ENCODE results near the gene AOC1.

AOC1 gene

GRCh38 chr7:150896562-150897209, 44.4 kb downstream of the AOC1 start:
- no peak overlapping the region for H3K4me3 ChIP-seq (ENCODE audit: low read depth in 1 of 2, low read length in 1 of 2)
- no peak overlapping the region for H3K27ac ChIP-seq
- no peaks in the 10 kb centered on the region for H3K9me3 ChIP-seq
- peaks cover 72% of the 10 kb centered on the region for H3K27me3 ChIP-seq
- TF ChIP-seq CTCF (IDR thresholded peaks at IDR 0.05): no peak
- H3K36me3 ChIP-seq: no peaks in the 10 kb centered on the region
- H3K4me1 ChIP-seq (ENCODE audit: control insufficient read depth in 1 of 2, insufficient read depth in 1 of 2, low read depth in 1 of 2, low read length in 1 of 2): peaks cover 0 to 4% of the 10 kb centered on the region in 2 experiments

DNA sequence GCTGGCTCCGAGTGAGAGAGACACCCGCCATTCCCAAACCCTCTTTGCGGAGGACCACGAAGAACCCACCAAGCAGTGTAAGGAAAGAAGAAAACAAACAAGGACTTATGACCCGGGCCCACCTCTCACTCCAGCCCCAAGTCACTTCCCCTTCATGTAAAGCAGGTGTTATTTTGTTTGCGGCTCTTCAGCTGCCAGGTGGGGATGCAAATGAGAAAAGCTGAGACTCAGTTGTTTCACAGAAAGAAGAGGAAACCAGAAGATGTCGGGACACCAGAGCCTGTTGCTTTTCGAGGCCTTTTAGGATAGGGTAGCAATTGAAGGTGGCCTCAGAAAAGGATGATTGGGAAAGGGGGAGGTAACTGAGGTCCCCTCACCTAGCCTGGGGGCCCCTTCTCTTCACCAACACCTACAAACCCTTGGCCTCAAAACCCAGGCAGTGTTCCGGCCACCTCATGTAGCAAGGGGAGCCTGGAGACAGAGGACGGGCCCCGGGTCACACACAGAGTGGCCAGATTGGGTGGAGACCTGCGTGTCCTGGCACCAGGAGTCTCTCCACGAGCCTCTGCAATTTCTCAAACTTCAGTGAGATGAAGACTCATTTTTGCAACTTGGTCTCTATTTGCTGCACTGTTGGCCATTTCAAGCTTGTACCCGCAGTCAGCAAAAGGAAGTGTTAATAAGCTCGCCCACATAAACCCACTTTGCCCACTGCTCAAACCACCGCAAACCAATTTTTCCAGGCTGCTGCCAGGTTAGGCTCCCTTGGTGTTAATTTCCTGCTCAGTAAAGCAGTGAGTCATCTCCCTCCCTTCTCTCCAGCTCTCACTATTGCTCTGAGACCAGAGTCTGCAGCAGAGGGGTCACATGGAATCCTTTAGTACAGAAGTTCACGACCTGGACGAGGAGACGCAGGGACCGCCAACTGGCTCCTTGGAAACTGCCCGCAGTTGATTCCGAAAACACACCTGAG, 45.5 kb downstream of the AOC1 start:
- Histone ChIP-seq H3K4me3 (ENCODE audit: low read depth in 1 of 2, low read length in 1 of 2) (no peak overlapping the region), H3K36me3 (no peaks in the 10 kb centered on the region), H3K4me1 (ENCODE audit: control insufficient read depth in 1 of 2, insufficient read depth in 1 of 2, low read depth in 1 of 2, low read length in 1 of 2) (peaks cover 0 to 4% of the 10 kb centered on the region in 2 experiments), H3K27me3 (peaks cover 83% of the 10 kb centered on the region), H3K9me3 (no peaks in the 10 kb centered on the region), H3K27ac (no peak overlapping the region)
- no peak for TF ChIP-seq CTCF (IDR thresholded peaks at IDR 0.05)

- peaks cover 0 to 4% of the 10 kb centered on the region in 2 experiments for H3K4me1 ChIP-seq (ENCODE audit: control insufficient read depth in 1 of 2, insufficient read depth in 1 of 2, low read depth in 1 of 2, low read length in 1 of 2)
- no peak overlapping the region for H3K4me3 ChIP-seq (ENCODE audit: low read depth in 1 of 2, low read length in 1 of 2)
- H3K36me3 ChIP-seq: no peaks in the 10 kb centered on the region
- H3K9me3 ChIP-seq: no peaks in the 10 kb centered on the region
- H3K27ac ChIP-seq: no peak overlapping the region
- H3K27me3 ChIP-seq: peaks cover 90% of the 10 kb centered on the region
- peak; percentile 79 for TF ChIP-seq CTCF (IDR thresholded peaks at IDR 0.05)
These were observed 46.2 kb downstream of the AOC1 start for GRCh38 chr7:150898475-150899011.

GRCh38 chr7:150900675-150901074, 48.4 kb downstream of the AOC1 start:
- Histone ChIP-seq H3K27ac (no peak overlapping the region), H3K36me3 (no peaks in the 10 kb centered on the region), H3K4me1 (ENCODE audit: control insufficient read depth in 1 of 2, insufficient read depth in 1 of 2, low read depth in 1 of 2, low read length in 1 of 2) (peaks cover 0 to 4% of the 10 kb centered on the region in 2 experiments), H3K27me3 (peaks cover 98% of the 10 kb centered on the region), H3K9me3 (no peaks in the 10 kb centered on the region), H3K4me3 (ENCODE audit: low read depth in 1 of 2, low read length in 1 of 2) (no peak overlapping the region)
- no peak for TF ChIP-seq CTCF (IDR thresholded peaks at IDR 0.05)

GRCh38 chr7:150901160-150902035, 49.1 kb downstream of the AOC1 start:
- Histone ChIP-seq H3K4me3 (ENCODE audit: low read depth in 1 of 2, low read length in 1 of 2) (no peak overlapping the region), H3K27me3 (peaks cover 98% of the 10 kb centered on the region), H3K4me1 (ENCODE audit: control insufficient read depth in 1 of 2, insufficient read depth in 1 of 2, low read depth in 1 of 2, low read length in 1 of 2) (peaks cover 0 to 4% of the 10 kb centered on the region in 2 experiments), H3K9me3 (no peaks in the 10 kb centered on the region), H3K36me3 (no peaks in the 10 kb centered on the region), H3K27ac (no peak overlapping the region)
- no peak for TF ChIP-seq CTCF (IDR thresholded peaks at IDR 0.05)
